ENCODE data around the gene USP46.

Gene USP46

GRCh38 chr4:52617336-52618020 lies 41.6 kb downstream of the USP46 start:
- no peak for DNase-seq

GRCh38 chr4:52614241-52614640 lies 44.9 kb downstream of the USP46 start:
- no peak for DNase-seq

GRCh38 chr4:52612341-52612740 lies 46.8 kb downstream of the USP46 start:
- no peak for DNase-seq

- DNase-seq, result no peak
These were observed 48.0 kb downstream of the USP46 start for GRCh38 chr4:52611030-52611555.

GRCh38 chr4:52606726-52607125 lies 52.4 kb downstream of the USP46 start:
- DNase-seq, result no peak

GRCh38 chr4:52606040-52606439 lies 53.1 kb downstream of the USP46 start:
- no peak for DNase-seq

- DNase-seq, result no peak
These were observed 54.9 kb downstream of the USP46 start for GRCh38 chr4:52604215-52604614.

GRCh38 chr4:52600275-52600674 lies 58.8 kb downstream of the USP46 start:
- DNase-seq, result no peak

- no peak for DNase-seq
These were observed 64.1 kb downstream of the USP46 start for GRCh38 chr4:52595001-52595400.

GRCh38 chr4:52592287-52592686 lies 66.8 kb downstream of the USP46 start:
- DNase-seq, result no peak

GRCh38 chr4:52588771-52589591 lies 70.1 kb downstream of the USP46 start:
- DNase-seq, result peak; percentile 28 to 43

- peak; percentile 17 to 38 for DNase-seq
These were observed 71.0 kb downstream of the USP46 start for GRCh38 chr4:52588097-52588496.

GRCh38 chr4:52586069-52586468 lies 73.0 kb downstream of the USP46 start:
- no peak for DNase-seq

GRCh38 chr4:52585379-52585778 lies 73.7 kb downstream of the USP46 start:
- no peak for DNase-seq

GRCh38 chr4:52579602-52580272 lies 79.4 kb downstream of the USP46 start:
- no peak for DNase-seq

- DNase-seq, result no peak
These were observed 80.2 kb downstream of the USP46 start for GRCh38 chr4:52578951-52579350.

- DNase-seq, result no peak
These were observed 81.5 kb downstream of the USP46 start for GRCh38 chr4:52577624-52577962.

- no peak for DNase-seq
These were observed 82.0 kb downstream of the USP46 start for GRCh38 chr4:52576961-52577623.

- DNase-seq, result peak; percentile 19 to 47
These were observed 82.8 kb downstream of the USP46 start for GRCh38 chr4:52576326-52576725.

- DNase-seq, result no peak
These were observed 83.7 kb downstream of the USP46 start for GRCh38 chr4:52575406-52575805.

GRCh38 chr4:52574036-52574435 lies 85.1 kb downstream of the USP46 start:
- DNase-seq, result no peak

- DNase-seq, result no peak
These were observed 85.5 kb downstream of the USP46 start for GRCh38 chr4:52573551-52573950.

- no peak for DNase-seq
These were observed 86.1 kb downstream of the USP46 start for GRCh38 chr4:52572936-52573485.

Measured in activated CD4-positive, alpha-beta T cell treated with anti-CD3 and anti-CD28 coated beads, Interleukin-2, amount 50 U/mL, for 48 hours (primary cell).